Activated CD8-positive, alpha-beta memory T cell treated with anti-CD3 and anti-CD28 coated beads, Interleukin-2, amount 50 U/mL, for 48 hours (primary cell): ENCODE measurements around the gene TRIM63.

ENCODE experiments used
- DNase-seq: peaks from one replicate; pipeline ENCODE4 v3.0.0-alpha.2; 2020

TRIM63 gene

DNA sequence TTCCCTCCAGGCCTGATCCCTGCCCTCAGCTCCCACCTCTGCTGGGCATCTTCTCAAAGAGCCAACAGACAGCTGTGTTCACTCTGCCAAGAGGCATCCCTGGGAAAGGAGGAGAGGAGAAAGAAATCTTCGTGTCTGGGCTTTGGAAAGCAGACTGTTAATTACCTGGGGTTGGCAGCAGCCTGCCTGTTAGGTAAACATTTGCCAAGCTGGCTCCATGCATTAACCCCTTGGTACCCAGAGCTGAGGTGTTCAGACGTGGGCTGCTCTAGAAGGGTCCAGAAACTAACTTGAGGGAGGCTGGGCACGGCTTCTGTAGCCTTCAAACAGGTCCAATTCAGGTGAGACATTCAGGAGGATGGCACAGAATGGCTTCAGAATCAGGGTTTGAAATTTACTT lies 54.6 kb downstream of the TRIM63 start:
- no peak for DNase-seq

GRCh38 chr1:26010825-26011224 lies 56.6 kb downstream of the TRIM63 start:
- no peak for DNase-seq

DNA sequence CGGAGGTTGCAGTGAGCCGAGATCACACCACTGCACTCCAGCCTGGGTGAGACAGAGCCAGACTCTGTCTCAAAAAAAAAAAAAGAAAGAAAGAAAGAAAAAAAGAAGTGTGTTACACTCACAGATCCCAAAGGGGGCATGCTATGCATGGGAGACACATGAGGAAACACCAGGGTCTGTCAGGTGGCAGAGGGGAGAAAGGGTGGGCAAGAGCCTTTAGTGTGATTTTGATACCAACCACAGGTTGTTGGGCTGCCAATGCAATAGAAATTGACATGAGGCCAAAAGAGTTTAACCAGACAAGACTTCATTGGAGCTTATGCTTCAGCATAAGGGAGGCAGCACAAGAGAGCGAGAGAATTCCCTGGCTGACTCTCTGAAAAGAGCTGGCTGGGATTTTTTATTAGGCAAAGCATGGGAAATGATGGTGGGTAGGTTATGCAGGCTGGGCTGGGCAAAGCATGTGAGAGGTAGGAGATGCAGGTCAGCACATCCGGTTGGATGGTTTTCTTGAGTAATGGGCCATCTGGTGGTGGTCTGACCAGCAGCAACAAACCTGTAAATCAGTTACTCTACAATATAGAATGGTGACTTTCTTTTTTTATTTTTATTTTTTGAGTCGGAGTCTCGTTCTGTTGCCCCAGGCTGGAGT lies 57.5 kb downstream of the TRIM63 start:
- DNase-seq, result no peak

DNA sequence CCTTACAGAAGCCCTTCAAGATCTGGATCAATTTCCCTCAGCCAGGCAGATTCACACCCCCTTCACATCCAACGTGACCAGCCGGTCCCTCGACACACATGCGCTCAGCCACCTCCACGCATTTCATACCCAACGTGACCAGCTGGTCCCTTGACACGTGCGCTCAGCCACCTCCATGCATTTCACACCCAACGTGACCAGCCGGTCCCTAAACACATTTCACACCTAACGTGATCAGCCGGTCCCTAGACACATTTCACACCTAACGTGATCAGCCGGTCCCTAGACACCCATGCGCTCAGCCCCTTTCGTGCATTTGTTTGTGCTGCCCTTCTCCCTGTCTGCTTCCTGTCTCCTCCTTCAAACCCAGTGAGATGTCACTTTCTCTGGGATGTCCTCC lies 60.7 kb downstream of the TRIM63 start:
- no peak for DNase-seq

DNA sequence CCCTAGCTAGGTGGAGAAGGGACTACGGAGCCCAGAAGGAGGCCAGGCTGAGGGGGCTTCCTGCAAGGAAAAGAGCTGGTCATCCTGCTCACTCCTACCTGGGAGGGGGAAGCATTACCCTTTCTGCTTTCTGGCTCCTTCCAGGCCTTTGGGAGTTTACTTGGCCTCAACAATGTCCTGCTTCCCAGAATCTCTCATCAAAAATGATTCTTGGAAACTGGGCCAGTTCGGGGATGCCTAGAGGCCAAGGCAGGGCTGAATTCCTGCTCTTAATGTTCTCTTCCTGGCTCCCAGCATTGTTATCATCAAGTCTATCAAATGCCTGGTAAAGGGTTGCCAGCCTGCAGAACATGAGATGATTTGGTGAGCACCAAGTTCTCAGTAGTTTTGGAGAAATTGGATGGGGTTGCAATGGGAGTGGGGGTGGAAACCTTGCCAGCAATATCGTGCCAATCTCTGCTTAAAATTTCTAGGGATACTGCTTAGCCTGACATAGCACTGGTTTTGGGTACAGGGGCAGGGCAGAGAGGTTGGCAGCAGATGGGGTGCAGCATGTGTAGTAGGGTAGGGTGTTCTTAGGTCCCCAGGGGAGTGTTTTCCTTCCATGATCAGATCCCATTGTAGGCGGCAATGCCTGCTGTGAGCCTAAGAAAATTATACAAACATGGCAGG lies 61.9 kb downstream of the TRIM63 start:
- no peak for DNase-seq

GRCh38 chr1:26003756-26004155 lies 63.7 kb downstream of the TRIM63 start:
- no peak for DNase-seq

- DNase-seq, result no peak
These were observed 64.2 kb downstream of the TRIM63 start for GRCh38 chr1:26003262-26003661.
